GM19043 (cell line): Measurements from ENCODE around the gene SIGMAR1.
"Not testable (repeated sequence)": the region's sequence is repeated elsewhere in the genome, so short reads cannot be mapped to it uniquely, and the experiment has no call there.

Experiments used
- ATAC-seq: cut with Tn5 transposase; IDR thresholded peaks from one replicate; pipeline ENCODE4 v1.9.1; 2021; ENCODE audit warnings: low read depth; ENCODE audit not compliant: unreplicated experiment

The SIGMAR1 gene

GRCh38 chr9:34655394-34655793 lies 17.8 kb upstream of the SIGMAR1 start:
- ATAC-seq: no peak

DNA sequence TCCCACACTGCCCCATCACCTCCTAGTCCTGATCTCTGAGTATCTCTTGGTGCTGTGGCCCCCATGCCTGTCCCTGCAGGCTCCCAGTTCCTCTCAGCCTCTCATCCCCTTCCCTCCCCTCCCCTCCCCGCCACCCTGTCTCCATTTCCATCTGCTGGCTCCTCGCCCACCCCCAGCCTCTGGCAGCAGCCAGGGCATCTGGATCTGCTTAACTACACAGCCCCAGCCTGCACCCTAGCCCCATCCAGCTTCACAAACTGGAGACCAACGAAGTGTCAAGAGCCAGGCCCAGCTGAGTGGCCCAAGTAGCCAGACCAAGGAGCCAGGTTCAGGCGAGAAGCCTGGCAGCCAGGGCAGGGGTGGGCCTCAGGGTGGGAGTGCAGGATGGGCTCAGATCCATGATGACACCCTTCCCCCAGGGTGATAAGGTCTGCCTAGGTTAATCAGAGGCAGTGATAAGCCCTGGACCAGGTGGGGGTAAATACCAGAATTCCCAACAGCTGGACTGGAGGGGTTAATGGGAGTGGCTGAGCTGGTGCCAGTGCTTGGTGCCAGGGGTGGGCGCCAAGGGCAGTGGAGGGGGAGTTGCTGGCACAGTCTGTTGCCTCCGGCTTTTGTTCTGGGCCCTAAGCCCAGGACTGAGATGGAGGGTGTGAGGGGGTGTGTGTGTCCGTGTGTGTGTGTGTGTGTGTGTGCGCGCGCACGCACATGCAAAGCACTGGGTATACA lies 16.9 kb upstream of the SIGMAR1 start:
- ATAC-seq: no peak

DNA sequence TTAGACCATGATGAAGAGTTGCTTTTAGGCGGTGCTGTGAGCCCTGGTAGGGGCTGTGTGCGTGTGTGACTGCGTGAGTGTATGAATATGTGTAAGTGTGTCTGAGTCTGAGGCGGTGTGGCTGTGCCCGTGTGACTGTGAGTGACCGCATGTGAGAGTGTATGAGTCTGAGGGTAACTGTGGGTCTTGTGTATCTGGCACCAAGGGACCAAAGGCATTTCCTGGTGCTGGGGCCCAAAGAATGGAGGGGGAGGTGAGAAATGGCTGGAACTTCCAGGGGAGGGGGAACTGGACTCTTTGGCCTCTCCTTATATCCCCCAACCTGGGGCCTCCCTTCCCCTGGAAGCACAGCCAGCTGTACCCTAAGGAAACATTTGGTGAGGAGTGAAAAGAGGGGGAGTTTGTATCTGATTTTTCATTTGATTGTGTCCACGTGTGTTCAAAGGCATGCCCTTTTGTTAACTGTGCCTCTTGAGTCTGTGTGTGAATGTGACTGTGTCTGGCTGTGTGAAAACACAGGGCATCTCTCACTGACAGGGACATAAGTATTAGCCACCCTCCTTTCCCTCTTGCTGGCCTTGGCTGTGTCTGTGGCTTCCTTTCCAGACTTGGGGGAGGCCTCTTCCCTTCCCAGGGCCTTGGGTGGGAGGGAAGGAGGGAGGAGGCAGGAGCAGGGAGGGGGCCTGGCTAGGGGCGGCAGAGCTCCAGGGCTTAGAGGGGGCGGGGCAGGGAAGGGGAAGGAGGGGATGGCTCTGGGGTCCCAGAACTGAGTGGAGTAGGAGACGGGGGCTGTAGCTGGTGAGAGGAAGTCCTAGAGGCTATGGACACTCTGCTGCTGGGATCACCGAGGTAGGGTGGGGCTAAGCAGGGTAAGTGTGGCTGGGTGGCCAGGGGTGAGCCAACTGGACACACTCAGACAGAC lies 15.8 kb upstream of the SIGMAR1 start:
- ATAC-seq: no peak

GRCh38 chr9:34652602-34653000 lies 15.0 kb upstream of the SIGMAR1 start:
- no peak for ATAC-seq

GRCh38 chr9:34651876-34652601 lies 14.5 kb upstream of the SIGMAR1 start, which contains the start of gene IL11RA:
Gene IL11RA (plus strand): TSS chr9:34652185. CDS start chr9:34655218, 3,033 bp downstream.
- ATAC-seq: no peak

GRCh38 chr9:34651321-34651720 lies 13.7 kb upstream of the SIGMAR1 start:
- ATAC-seq: no peak

DNA sequence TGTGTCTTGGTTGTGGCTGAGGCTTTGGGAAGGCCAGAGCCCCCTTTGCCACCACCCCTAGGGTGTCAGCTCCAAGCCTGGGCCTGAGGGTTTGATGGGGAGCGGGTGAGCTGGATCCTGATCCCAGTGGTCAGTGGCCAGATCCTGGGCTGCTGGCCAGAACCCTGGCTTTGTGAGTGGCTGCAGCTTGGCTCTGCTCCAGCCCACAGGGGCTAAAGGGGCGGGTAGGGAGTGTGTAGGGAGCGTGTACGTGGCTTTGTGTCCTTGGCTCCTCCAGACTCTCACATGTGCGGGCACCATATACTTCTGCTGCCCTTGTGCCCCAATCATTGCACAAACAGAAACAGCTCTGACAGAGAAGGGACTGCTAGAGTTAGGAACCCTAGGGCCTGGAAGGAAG lies 13.2 kb upstream of the SIGMAR1 start:
- no peak for ATAC-seq

GRCh38 chr9:34648673-34649072 lies 11.1 kb upstream of the SIGMAR1 start:
- ATAC-seq: no peak

GRCh38 chr9:34647651-34648050 lies 10.1 kb upstream of the SIGMAR1 start:
- ATAC-seq: no peak

GRCh38 chr9:34647084-34647403 lies 9.5 kb upstream of the SIGMAR1 start:
- no peak for ATAC-seq

DNA sequence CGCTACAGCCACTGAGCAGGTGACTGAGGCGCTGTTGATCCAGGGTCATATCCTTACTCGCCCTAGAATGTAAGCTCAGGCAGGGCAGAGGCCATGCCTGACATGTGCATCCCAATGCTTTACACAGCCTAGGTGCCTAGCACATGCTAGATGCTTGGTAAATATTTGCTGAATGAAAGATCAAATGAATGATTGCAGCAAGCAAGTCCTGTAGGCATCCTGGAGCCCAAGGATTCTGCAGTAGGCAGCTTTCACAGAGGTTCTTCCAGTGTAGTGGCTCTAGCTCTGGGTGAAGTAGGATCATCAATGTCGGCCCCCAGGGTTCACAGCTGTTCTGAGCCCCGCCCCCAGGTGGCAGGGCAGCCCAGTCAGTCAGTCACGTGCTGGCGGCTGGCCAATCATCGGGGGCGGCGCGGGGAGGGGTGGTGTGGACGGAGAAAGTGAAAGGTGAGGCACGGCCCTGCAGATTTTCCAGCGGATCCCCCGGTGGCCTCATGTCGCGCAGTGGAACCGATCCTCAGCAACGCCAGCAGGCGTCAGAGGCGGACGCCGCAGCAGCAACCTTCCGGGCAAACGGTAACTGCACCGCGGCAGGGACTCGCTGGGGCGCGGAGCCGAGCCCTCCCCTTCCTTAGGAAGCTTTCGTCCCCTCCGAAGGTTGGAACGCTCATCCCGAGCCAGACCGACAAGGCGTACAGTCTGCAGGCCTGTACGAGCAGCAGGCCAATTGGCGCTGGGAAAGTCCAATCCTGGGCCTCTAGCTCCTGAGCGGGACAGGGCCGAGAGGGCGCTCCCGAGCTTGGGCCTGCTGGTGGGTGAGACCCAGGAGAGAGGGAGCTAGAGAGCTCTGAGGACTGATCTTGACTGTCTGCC lies 8.9 kb upstream of the SIGMAR1 start, which contains the start of gene GALT:
Gene GALT, plus strand, starts transcription at position 465 of the 873 bp plus-strand sequence. Its CDS starts 30 bp downstream, at position 495.
- peak; percentile 71 for ATAC-seq

DNA sequence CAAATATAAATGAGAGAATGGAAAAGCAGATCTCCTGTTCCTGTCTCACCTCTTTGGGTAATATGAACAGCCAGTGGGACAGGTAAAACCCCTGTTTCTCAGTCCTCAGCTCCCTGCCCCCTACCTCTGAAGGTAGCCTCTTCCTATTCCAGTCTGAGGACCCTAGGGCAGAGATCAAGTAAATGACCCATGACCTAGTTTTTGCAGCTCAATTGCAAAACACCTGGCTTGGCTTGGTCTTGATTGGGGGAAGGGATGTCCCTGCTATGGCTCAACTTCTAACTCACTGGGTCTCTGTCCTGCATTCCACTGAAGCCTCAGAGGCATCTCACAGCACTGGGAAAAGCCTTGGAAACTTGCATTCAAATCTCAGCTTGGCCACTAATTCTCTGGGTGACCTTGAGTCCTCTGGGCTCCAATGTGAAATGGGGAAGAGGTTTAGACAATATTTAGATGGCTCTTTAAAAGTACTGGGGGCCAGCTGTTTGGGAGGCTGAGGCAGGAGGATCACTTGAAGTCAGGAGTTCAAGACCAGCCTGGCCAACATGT lies 7.3 kb upstream of the SIGMAR1 start:
- no peak for ATAC-seq

DNA sequence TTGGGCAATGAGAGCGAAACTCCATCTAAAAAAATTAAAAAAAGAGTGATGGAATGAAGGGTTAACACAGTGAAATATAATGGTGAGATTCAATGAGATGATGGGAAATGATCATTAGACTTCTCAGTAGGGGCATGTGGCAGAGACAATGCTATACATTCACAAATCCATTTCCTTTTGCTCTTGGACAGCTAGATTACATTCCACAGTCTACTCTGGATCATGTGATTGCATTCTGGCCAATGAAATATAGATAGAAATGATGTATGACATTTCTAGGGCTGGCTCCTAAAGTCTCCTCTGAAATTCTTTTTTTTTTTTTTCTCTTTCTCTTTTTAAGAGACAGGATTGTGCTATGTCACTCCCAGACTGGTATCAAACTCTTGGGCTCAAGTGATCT lies 5.1 kb upstream of the SIGMAR1 start:
- no peak for ATAC-seq

- not testable (repeated sequence) for ATAC-seq
Observed at GRCh38 chr9:34639322-34639721, 1.7 kb upstream of the SIGMAR1 start.

DNA sequence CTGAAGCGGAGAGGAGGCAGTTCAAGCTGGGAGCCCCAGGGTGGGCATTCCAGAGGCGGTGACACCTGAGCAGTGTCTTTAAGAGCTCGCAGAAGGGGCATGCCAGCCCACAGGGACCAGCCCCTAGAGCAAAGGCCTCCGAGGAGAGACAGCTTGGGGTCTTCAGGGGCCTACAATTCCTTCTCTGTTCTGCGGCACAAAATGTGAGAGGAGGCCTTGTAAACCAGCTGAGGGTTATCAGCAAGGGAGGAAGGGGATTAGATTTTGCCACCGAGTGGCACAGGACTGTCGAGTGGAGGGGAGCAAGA lies 505 bp upstream of the SIGMAR1 start:
- no peak for ATAC-seq

- no peak for ATAC-seq
Observed at GRCh38 chr9:34636791-34637355, 714 bp downstream of the SIGMAR1 start.

DNA sequence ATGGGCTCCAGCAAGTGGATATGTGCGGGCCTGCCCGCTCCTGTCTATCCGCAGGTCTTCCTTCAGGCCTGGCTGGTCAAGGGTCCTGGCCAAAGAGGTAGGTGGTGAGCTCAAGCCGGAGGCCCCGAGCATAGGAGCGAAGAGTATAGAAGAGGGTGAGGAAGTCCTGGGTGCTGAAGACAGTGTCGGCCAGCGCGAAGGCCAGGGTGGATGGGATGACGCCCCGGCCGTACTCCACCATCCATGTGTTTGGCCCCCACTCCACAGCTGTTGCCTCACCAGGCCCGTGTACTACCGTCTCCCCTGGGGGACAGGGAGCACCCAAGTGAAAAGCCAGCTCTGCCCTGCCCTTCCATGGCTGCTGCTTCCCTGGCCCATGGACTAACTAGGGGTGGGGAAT lies 2.0 kb downstream of the SIGMAR1 start:
- ATAC-seq: no peak

- ATAC-seq: no peak
Observed at GRCh38 chr9:34634551-34635248, 2.9 kb downstream of the SIGMAR1 start.
